IPS-NIHi7 (cell line): ENCODE data around the gene VRTN.
"Not testable (repeated sequence)": the region's sequence is repeated elsewhere in the genome, so short reads cannot be mapped to it uniquely, and the experiment has no call there.

Experiments used
- DNase-seq: peaks from one replicate; pipeline ENCODE4 v3.0.0; 2012; ENCODE audit warnings: mixed read lengths; ENCODE audit errors: extremely low spot score

The VRTN gene, protein sequence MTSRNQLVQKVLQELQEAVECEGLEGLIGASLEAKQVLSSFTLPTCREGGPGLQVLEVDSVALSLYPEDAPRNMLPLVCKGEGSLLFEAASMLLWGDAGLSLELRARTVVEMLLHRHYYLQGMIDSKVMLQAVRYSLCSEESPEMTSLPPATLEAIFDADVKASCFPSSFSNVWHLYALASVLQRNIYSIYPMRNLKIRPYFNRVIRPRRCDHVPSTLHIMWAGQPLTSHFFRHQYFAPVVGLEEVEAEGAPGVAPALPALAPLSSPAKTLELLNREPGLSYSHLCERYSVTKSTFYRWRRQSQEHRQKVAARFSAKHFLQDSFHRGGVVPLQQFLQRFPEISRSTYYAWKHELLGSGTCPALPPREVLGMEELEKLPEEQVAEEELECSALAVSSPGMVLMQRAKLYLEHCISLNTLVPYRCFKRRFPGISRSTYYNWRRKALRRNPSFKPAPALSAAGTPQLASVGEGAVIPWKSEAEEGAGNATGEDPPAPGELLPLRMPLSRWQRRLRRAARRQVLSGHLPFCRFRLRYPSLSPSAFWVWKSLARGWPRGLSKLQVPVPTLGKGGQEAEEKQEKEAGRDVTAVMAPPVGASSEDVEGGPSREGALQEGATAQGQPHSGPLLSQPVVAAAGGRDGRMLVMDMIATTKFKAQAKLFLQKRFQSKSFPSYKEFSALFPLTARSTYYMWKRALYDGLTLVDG

GRCh38 chr14:74348241-74348734 lies at the start of gene VRTN:
VRTN (plus strand) TSS chr14:74348471; CDS start chr14:74356784, 8,313 bp downstream.
- peak; percentile 53 for DNase-seq

DNA sequence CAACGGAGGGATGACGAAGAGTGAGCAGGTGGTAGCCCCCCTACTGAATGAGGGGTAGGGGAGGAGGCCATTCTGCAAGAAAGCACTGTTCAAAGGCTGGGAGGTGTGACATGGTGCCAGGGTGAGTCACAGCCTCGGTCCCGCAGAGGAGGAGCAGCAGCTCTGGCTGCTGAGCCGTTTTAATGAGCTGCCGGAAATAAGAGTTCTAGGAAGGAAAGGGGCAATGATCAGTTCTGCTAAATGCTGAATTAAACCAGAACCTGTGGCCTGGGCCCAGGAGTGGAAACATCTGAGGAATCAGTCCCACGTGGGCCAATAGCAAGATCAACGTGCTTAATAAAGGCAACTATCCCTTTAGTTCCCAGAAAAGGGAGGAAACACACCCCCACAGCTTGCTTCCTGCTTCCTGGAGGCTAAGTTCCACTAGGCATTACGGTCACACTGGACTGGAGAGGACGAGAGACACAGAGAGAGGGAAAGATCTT lies 49.2 kb upstream of the VRTN start:
- no peak for DNase-seq

- no peak for DNase-seq
Measured at GRCh38 chr14:74301594-74302151, 46.6 kb upstream of the VRTN start.

- DNase-seq, result no peak
Measured at GRCh38 chr14:74302152-74302628, 46.1 kb upstream of the VRTN start.

DNA sequence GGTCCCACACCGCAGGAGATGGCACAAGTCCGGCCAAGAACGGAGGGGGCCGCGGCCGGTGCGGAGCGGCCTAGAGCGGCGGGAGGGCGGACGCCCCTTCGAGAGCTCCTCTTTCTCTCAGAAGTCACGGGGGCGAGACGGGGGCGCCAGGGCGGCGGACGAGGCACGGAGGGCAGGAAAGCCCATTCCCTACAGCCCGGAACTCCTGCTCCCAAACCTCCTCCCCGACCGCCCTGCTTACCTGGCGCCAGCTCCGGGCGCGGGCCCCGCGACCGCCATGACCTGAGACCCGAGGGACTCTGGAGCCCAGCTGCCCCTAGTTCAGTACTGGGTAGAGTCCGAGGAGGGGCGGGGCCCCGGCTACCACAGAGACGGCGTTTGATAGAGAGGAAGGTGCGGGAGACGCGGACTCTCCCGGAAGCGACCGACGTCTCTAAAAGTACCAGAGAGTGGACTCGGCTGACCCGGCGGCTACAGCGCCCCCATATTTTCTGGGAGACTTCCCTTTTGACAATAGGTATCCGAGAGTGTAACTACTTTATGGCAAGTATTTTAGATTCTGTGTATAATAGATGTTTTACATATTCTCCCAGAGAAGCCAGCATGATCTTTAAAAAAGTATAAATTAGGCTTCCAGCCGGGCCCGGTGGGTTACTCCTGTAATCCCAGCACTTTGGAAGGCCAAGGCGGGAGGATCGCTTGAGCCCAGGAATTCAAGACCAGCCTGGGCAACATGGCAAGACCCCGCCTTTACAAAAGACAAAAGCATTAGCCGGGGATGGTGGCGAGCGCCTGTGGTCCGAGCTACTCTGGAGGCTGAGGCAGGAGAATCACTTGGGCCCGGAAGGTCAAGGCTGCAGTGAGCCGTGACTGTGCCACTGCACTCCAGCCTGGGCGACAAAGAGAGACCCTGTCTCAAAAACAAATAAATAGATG lies 45.4 kb upstream of the VRTN start, which contains the start of gene ABCD4:
Gene ABCD4, minus strand, starts transcription at position 301 of the 936 bp plus-strand sequence. Its CDS starts 22 bp downstream, at position 279.
- DNase-seq, result peak; percentile 94

DNA sequence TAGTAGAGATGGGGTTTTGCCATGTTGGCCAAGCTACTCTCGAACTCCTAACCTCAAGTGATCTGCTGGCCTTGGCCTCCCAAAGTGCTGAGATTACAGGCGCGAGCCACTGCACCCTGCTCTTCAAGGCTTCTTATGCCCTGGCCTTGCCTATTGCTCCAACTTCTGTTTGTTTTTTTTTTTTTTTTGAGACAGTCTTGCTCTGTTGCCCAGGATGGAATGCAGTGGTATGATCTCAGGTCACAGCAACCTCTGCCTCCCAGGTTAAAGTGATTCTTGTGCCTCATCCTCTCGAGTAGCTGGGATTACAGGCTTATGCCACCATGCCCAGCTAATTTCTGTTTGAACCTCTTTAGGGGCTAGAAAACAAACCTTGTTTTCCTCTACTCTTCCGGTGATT lies 39.6 kb upstream of the VRTN start:
- no peak for DNase-seq

GRCh38 chr14:74309125-74310022 lies 38.9 kb upstream of the VRTN start:
- no peak for DNase-seq

- DNase-seq, result no peak
Measured at GRCh38 chr14:74312161-74312560, 36.1 kb upstream of the VRTN start.

- no peak for DNase-seq
Measured at GRCh38 chr14:74313601-74314000, 34.7 kb upstream of the VRTN start.

- no peak for DNase-seq
Measured at GRCh38 chr14:74314576-74314975, 33.7 kb upstream of the VRTN start.

DNA sequence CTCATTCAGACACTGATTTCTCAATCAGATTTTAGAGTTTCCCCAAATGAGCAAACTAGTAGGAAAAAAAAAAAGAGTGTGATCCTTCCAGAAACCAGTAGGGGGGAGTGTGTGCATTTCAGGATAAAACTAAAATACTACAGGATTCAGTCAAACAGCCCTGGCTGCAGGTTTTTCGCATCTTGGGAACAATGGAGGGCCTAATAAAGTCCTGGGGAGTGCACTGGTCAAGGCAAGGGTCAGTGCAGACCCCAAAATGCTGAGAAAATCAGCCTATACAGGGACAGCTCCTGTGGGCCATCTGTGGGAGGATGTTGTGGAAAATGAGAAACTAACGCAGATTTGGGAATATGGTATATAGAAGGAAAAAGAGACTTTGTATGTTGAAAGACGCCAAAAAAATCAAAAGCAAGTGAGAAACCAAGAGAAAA lies 23.3 kb upstream of the VRTN start:
- peak; percentile 71 for DNase-seq

DNA sequence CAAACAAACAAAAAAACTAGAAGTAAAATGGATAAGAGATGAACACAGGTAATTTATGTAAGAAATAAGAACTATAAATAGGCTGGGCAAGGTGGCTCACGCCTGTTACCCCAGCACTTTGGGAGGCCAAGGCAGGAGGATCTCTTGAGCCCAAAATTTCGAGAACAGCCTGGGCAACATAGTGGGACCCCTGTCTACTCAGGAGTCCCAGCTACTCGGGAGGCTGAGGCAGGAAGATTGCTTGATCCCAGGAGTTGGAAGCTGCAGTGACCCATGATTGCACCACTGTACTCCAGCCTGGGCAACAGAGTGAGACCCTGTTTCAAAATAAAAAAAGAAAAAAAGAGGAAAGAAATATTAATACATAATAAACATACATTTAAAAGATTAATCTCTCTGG lies 22.8 kb upstream of the VRTN start:
- no peak for DNase-seq

- DNase-seq, result peak; percentile 91
Measured at GRCh38 chr14:74326369-74327152, 21.7 kb upstream of the VRTN start.

DNA sequence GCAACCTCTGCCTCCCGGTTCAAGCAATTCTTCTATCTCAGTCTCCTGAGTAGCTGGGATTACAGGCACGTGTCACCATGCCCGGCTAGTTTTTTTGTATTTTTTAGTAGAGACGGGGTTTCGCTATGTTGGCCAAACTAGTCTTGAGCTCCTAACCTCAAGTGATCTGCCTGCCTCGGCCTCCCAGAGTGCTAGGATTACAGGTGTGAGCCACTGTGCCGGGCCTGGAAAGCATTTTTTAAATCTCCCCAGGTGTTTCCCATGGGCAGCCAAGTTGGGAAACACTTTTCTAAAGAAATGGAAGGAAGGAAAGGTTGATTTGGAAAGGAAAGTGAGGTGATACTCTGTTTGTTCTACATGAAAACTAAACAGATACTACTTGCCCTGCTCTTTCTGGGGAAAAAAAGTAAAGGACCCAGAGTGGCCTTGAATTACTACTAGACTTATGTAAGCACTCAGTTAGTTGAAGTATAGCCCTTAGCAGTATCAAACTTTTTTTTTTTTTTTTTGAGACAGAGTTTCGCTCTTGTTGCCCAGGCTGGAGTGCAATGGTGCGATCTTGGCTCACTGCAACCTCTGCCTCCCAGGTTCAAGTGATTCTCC lies 18.2 kb upstream of the VRTN start:
- DNase-seq, result not testable (repeated sequence)

GRCh38 chr14:74333909-74334308 lies 14.4 kb upstream of the VRTN start:
- no peak for DNase-seq

DNA sequence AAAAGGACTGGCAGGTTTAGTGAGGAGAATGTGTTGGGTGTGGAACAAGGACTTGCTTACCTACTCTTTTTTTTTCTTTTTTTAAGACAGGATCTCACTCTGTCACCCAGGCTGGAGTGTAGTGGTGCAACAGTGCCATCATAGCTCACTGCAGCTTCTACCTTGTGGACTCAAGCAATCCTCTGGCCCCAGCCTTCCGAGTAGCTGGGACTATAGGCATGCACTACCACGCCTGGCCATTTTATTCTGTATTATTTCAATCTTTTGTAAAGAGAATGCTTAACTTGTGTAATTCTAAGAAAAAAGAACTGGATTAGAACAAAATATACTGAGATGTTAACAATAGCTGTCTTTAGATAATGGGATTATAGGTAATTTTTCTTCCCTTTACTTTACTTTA lies 1.9 kb upstream of the VRTN start:
- DNase-seq, result no peak

DNA sequence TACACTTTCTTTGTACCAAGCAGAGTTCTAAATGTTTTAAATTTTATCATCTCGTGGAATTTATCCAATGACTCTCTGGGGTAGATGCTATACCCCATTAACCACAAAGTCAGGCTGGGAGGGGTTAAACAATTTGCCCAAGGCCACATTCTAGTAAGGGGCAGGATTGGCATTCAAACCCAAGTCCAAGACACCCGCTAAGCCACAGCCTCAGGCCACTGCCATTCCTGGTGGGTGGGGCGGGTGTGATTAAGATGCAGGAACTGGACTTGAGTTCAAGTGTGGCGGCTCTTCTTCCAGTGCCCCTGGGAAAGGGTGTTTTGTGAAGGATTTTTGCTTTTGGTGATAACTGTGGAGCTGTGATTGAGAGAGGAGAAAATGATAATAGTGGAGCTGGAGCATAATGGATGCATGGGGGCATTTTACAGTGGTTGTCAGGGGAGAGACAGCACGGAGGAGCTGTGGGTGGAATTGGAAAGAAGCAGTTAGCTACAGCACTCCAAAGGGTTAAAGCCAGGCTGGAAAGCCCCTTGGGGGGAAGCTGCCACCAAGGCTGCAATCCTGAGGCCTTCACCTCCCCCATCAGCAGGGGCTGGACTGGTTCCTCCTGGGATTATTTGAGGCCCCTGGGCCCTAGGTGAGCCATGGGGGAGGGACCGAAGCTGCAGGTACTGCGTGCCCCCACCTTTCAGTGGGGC lies 1.0 kb upstream of the VRTN start:
- DNase-seq, result peak; percentile 70

DNA sequence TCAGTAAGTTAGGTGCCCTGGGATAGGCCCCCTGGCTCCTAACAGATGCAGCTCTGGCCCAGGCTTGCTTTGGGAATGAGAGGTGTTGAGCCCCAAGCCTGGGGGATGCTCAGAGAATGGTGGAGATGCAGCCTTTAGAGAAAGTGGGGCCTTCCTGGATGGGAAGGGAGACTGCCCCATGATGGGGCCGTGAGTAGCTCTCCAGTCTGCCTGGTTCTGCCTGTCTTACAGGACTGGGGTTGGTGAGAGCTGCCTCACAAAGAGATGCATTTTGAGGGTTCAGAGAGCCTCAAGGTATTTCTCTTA lies 523 bp upstream of the VRTN start:
- DNase-seq, result peak; percentile 34
